ENCODE measurements around the gene RTL5.
"Not testable (repeated sequence)": the region's sequence is repeated elsewhere in the genome, so short reads cannot be mapped to it uniquely, and the experiment has no call there.

Gene RTL5

DNA sequence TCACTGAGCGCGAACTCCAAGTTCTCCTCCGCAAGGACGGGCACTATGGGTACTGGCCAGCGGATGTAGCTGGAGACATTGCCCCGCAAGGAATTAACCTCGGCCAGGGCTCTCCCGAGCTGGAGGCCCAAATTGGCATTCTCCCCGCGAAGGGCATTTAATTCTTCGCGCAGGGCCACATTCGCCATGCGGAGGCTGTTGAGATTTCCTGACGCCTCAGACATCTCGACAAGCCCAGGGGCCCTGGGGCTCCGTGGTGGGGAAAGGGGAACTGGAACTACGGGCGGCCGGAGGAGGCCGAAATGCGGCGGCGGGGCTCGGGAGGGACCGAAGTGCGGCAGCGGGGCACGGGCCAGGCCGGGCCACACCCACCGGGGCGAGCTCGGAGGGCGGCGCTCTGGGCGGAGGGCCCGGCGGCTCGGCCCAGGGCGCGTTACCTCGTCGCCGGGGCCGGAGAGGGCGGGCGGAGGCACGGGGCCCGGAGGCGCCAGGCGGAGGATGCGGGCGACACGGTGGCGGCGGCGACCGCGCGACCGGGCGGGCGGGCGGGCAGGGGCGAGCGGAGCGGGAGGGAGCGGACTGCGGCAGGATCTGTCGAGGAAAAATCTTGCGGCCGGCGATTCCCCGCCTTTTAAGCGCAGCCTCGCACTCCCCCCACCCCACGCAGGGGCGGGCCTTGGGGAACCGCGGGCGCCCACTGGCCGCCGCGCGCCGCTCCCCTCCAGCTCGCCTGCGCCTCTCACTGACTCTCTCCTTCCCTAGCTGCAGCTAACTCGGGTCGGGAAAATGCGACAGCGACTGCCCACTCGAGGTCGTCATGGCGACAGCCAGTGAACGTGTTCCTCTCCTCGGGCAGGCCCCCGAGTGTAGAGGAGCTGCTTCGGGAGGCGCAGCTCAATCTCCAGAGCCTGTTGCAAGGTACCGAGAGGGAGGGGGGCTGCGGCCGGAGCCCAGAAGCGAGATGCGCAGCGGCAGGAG, at the start of gene RTL5:
Gene RTL5, minus strand, starts transcription at position 599 of the 978 bp plus-strand sequence.
- Histone ChIP-seq H3K27me3 (ENCODE audit: insufficient read depth, low read length) (no peaks in the 10 kb centered on the region), H3K4me3 (ENCODE audit: low read depth, low read length) (peak within 1 kb of the TSS; percentile 81), H2AFZ (ENCODE audit: low read length, unreplicated experiment) (peak within 1 kb of the TSS; percentile 93), H3K79me2 (ENCODE audit: control insufficient read depth, insufficient read depth, low read length, unreplicated experiment) (no peaks in the 10 kb centered on the region), H3K4me1 (ENCODE audit: control insufficient read depth, insufficient read depth, low read length, unreplicated experiment) (no peaks in the 10 kb centered on the region), H3K36me3 (ENCODE audit: insufficient read depth, low read length) (no peaks in the 10 kb centered on the region), H3K27ac (ENCODE audit: low read depth, low read length) (no peak within 1 kb of the TSS)

DNA sequence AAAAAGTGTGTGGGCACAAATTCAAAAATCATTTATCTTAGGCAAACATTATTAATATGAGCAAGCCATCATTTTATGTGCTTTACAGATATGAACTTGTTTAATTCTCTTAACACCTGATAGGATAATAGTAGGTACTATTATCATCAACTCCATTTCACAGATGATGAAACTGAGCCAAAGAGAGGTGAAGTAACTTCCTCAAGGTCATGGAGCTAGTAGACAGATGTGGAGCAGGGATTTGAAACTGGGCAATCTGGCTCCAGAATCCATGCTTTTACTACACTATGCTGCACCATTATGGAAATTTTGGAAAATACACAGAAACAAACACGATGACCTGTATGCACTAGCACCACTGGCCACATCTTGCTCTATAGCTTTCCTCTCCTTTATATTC, 48.8 kb upstream of the RTL5 start:
- Histone ChIP-seq H2AFZ (ENCODE audit: low read length, unreplicated experiment) (peak overlapping the region; percentile 72), H3K36me3 (ENCODE audit: insufficient read depth, low read length) (no peaks in the 10 kb centered on the region), H3K4me1 (ENCODE audit: control insufficient read depth, insufficient read depth, low read length, unreplicated experiment) (peaks cover 8% of the 10 kb centered on the region), H3K27ac (ENCODE audit: low read depth, low read length) (peak overlapping the region; percentile 67; the same call in 1 of the 2 replicates), H3K79me2 (ENCODE audit: control insufficient read depth, insufficient read depth, low read length, unreplicated experiment) (peaks cover 21% of the 10 kb centered on the region), H3K4me3 (ENCODE audit: low read depth, low read length) (peak overlapping the region; percentile 97), H3K27me3 (ENCODE audit: insufficient read depth, low read length) (no peaks in the 10 kb centered on the region)

GRCh38 chrX:72176981-72177380, 45.3 kb upstream of the RTL5 start:
- Histone ChIP-seq H2AFZ (ENCODE audit: low read length, unreplicated experiment) (no peak overlapping the region), H3K4me1 (ENCODE audit: control insufficient read depth, insufficient read depth, low read length, unreplicated experiment) (no peaks in the 10 kb centered on the region), H3K36me3 (ENCODE audit: insufficient read depth, low read length) (no peaks in the 10 kb centered on the region), H3K27me3 (ENCODE audit: insufficient read depth, low read length) (no peaks in the 10 kb centered on the region), H3K27ac (ENCODE audit: low read depth, low read length) (no peak overlapping the region), H3K79me2 (ENCODE audit: control insufficient read depth, insufficient read depth, low read length, unreplicated experiment) (peaks cover 4% of the 10 kb centered on the region), H3K4me3 (ENCODE audit: low read depth, low read length) (no peak overlapping the region)

DNA sequence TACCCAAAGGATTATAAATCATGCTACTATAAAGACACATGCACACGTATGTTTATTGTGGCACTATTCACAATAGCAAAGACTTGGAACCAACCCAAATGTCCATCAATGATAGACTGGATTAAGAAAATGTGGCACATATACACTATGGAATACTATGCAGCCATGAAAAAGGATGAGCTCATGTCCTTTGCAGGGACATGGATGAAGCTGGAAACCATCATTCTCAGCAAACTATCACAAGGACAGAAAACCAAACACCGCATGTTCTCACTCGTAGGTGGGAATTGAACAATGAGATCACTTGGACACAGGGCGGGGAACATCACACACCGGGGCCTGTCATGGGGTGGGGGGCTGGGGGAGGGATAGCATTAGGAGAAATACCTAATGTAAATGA, 44.6 kb upstream of the RTL5 start:
- H3K4me3 ChIP-seq (ENCODE audit: low read depth, low read length); H3K4me1 ChIP-seq (ENCODE audit: control insufficient read depth, insufficient read depth, low read length, unreplicated experiment); H3K27ac ChIP-seq (ENCODE audit: low read depth, low read length); H3K27me3 ChIP-seq (ENCODE audit: insufficient read depth, low read length); H3K79me2 ChIP-seq (ENCODE audit: control insufficient read depth, insufficient read depth, low read length, unreplicated experiment); H2AFZ ChIP-seq (ENCODE audit: low read length, unreplicated experiment); H3K36me3 ChIP-seq (ENCODE audit: insufficient read depth, low read length): not testable (repeated sequence)

DNA sequence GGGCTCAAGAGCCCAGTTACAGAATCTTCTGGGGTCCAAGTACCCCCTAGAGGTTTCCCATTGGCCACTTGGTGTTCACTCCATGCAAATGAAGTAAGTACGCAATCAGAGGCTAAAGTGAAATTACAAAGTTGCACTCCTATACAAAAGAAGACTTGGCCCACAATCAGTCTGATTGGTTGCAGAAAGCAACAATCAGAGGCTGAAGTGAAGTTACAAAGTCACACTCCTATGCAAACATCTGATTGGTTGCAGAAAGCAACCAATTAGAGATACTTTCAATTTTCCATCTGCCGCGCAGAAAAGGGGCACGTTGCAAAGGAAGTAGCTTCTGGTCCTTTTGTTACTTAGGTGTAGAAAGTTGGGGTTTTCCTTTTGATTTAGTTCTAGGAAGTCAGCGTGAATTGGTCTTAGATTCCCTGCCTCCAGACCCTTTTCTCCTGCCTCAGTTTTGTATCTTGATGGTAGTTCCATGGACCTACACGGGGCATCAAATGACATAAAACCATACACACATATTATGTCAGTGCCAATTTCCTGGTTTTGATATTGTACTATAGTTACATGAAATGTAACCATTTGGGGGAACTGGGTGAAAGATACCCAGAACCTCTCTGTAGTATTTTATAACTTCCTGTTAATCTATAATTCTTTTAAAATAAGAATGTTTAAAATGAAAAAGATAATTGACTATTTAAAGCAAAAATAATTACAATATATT, 37.5 kb upstream of the RTL5 start:
- peak overlapping the region; percentile 25 for H2AFZ ChIP-seq (ENCODE audit: low read length, unreplicated experiment)
- no peaks in the 10 kb centered on the region for H3K79me2 ChIP-seq (ENCODE audit: control insufficient read depth, insufficient read depth, low read length, unreplicated experiment)
- no peaks in the 10 kb centered on the region for H3K4me1 ChIP-seq (ENCODE audit: control insufficient read depth, insufficient read depth, low read length, unreplicated experiment)
- H3K4me3 ChIP-seq (ENCODE audit: low read depth, low read length), result no peak overlapping the region
- no peak overlapping the region for H3K27ac ChIP-seq (ENCODE audit: low read depth, low read length)
- H3K36me3 ChIP-seq (ENCODE audit: insufficient read depth, low read length), result no peaks in the 10 kb centered on the region
- no peaks in the 10 kb centered on the region for H3K27me3 ChIP-seq (ENCODE audit: insufficient read depth, low read length)

DNA sequence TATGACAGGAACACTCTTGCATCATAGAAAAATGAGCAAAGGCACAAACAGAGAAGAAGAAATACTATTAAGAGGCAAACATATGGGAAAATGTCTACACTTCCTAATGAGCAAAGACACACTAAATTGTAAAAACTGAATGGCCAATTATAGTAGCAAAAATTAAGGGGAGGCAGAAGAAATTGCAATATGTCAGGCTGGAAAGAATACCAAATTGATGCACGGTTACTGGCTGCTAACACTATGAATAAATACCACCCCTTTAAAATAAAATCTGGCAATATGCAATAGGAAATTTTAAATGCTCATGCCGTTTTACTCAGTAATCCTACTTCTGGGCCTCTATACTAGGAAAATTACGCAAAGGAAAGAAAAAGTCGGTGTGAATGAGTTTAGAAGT, 33.8 kb upstream of the RTL5 start:
- H3K27me3 ChIP-seq (ENCODE audit: insufficient read depth, low read length), result no peaks in the 10 kb centered on the region
- no peaks in the 10 kb centered on the region for H3K4me1 ChIP-seq (ENCODE audit: control insufficient read depth, insufficient read depth, low read length, unreplicated experiment)
- no peaks in the 10 kb centered on the region for H3K79me2 ChIP-seq (ENCODE audit: control insufficient read depth, insufficient read depth, low read length, unreplicated experiment)
- no peaks in the 10 kb centered on the region for H3K36me3 ChIP-seq (ENCODE audit: insufficient read depth, low read length)
- H2AFZ ChIP-seq (ENCODE audit: low read length, unreplicated experiment), result no peak overlapping the region
- no peak overlapping the region for H3K4me3 ChIP-seq (ENCODE audit: low read depth, low read length)
- H3K27ac ChIP-seq (ENCODE audit: low read depth, low read length), result no peak overlapping the region

- H3K4me1 ChIP-seq (ENCODE audit: control insufficient read depth, insufficient read depth, low read length, unreplicated experiment), result no peaks in the 10 kb centered on the region
- H3K27ac ChIP-seq (ENCODE audit: low read depth, low read length), result no peak overlapping the region
- H3K27me3 ChIP-seq (ENCODE audit: insufficient read depth, low read length), result no peaks in the 10 kb centered on the region
- H2AFZ ChIP-seq (ENCODE audit: low read length, unreplicated experiment), result no peak overlapping the region
- no peaks in the 10 kb centered on the region for H3K36me3 ChIP-seq (ENCODE audit: insufficient read depth, low read length)
- H3K79me2 ChIP-seq (ENCODE audit: control insufficient read depth, insufficient read depth, low read length, unreplicated experiment), result no peaks in the 10 kb centered on the region
- H3K4me3 ChIP-seq (ENCODE audit: low read depth, low read length), result no peak overlapping the region
Measured at GRCh38 chrX:72159769-72160168, 28.1 kb upstream of the RTL5 start.

DNA sequence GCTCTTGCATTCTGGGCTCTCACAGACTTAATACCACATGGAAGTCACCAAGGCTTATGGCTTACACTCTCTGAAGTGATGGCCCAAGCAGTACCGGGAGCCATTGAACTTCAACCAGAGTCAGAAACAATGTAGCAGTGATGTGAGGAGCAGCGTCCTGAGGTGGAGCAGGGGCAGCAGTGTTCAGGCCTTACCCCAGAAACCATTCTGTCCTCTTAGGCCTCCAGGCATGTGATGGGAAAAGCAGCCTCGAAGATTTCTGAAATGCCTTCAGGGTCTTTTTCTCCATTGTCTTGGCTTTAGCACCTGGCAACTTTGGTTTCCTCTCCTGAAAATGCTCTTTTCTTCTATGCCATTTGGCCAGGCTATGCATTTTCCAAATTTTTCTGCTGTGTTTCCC, 27.1 kb upstream of the RTL5 start:
- Histone ChIP-seq H3K36me3 (ENCODE audit: insufficient read depth, low read length) (no peaks in the 10 kb centered on the region), H3K4me1 (ENCODE audit: control insufficient read depth, insufficient read depth, low read length, unreplicated experiment) (no peaks in the 10 kb centered on the region), H3K4me3 (ENCODE audit: low read depth, low read length) (no peak overlapping the region), H2AFZ (ENCODE audit: low read length, unreplicated experiment) (no peak overlapping the region), H3K27ac (ENCODE audit: low read depth, low read length) (no peak overlapping the region), H3K27me3 (ENCODE audit: insufficient read depth, low read length) (no peaks in the 10 kb centered on the region), H3K79me2 (ENCODE audit: control insufficient read depth, insufficient read depth, low read length, unreplicated experiment) (no peaks in the 10 kb centered on the region)

- Histone ChIP-seq H3K36me3 (ENCODE audit: insufficient read depth, low read length) (no peaks in the 10 kb centered on the region), H3K27ac (ENCODE audit: low read depth, low read length) (no peak overlapping the region), H2AFZ (ENCODE audit: low read length, unreplicated experiment) (no peak overlapping the region), H3K4me1 (ENCODE audit: control insufficient read depth, insufficient read depth, low read length, unreplicated experiment) (no peaks in the 10 kb centered on the region), H3K4me3 (ENCODE audit: low read depth, low read length) (no peak overlapping the region), H3K27me3 (ENCODE audit: insufficient read depth, low read length) (no peaks in the 10 kb centered on the region), H3K79me2 (ENCODE audit: control insufficient read depth, insufficient read depth, low read length, unreplicated experiment) (no peaks in the 10 kb centered on the region)
Measured at GRCh38 chrX:72146527-72146926, 14.8 kb upstream of the RTL5 start.

DNA sequence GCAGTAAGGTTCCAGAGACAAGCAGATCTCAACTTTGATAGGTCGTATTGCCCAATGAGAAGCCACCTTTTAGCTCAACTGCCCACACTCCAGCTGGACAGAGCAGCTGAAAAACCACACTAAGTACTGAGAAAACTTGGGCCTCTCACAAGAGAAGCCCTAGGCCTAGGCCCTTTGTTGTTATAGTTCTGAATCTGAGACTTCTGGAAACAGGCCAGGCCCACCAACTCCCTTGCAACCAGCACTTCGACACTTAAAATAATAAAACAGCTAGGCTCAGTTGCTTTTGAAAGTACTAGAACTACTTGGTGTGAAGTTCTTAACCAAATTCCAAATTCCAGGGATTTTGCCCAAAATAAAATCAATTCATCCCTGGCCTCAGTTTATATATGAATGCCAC, 13.5 kb upstream of the RTL5 start:
- H3K36me3 ChIP-seq (ENCODE audit: insufficient read depth, low read length), result no peaks in the 10 kb centered on the region
- no peak overlapping the region for H2AFZ ChIP-seq (ENCODE audit: low read length, unreplicated experiment)
- H3K4me1 ChIP-seq (ENCODE audit: control insufficient read depth, insufficient read depth, low read length, unreplicated experiment), result no peaks in the 10 kb centered on the region
- no peak overlapping the region for H3K4me3 ChIP-seq (ENCODE audit: low read depth, low read length)
- H3K79me2 ChIP-seq (ENCODE audit: control insufficient read depth, insufficient read depth, low read length, unreplicated experiment), result no peaks in the 10 kb centered on the region
- H3K27ac ChIP-seq (ENCODE audit: low read depth, low read length), result no peak overlapping the region
- H3K27me3 ChIP-seq (ENCODE audit: insufficient read depth, low read length), result no peaks in the 10 kb centered on the region

DNA sequence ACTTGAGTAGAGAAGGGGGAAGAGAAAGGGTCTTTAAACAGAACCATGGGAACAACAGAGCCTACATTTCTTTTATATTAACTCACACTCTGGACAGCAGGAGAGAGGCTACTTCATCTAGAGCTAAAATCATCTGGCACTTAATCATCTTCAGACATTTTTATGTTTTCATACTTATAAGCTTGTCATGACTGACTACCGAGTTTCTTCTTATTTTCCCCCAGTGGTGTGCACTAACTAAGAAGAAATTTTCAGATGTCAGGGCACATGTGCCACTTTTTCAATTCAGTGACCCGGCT, 11.8 kb upstream of the RTL5 start:
- Histone ChIP-seq H3K4me3 (ENCODE audit: low read depth, low read length) (no peak overlapping the region), H2AFZ (ENCODE audit: low read length, unreplicated experiment) (no peak overlapping the region), H3K4me1 (ENCODE audit: control insufficient read depth, insufficient read depth, low read length, unreplicated experiment) (no peaks in the 10 kb centered on the region), H3K27ac (ENCODE audit: low read depth, low read length) (no peak overlapping the region), H3K36me3 (ENCODE audit: insufficient read depth, low read length) (no peaks in the 10 kb centered on the region), H3K79me2 (ENCODE audit: control insufficient read depth, insufficient read depth, low read length, unreplicated experiment) (no peaks in the 10 kb centered on the region), H3K27me3 (ENCODE audit: insufficient read depth, low read length) (no peaks in the 10 kb centered on the region)
